Measurements from ENCODE around the gene FNTB. TPM values are rescaled to one million over a fixed set of nuclear protein-coding genes. Genes with fewer than 3 reads are reported as not detected.

The FNTB gene
- total RNA-seq, 1 donor from 2014 or later, result 18.0 TPM

GRCh38 chr14:65015391-65015790 lies 28.7 kb downstream of the FNTB start:
- no peak for DNase-seq (ENCODE audit: low read depth)
- peaks cover 2% of the 10 kb centered on the region for H3K36me3 ChIP-seq (ENCODE audit: control insufficient read depth, insufficient read depth, low read length)
- no peaks in the 10 kb centered on the region for H3K27me3 ChIP-seq (ENCODE audit: control insufficient read depth, insufficient read depth, low read length)
- no peak overlapping the region for H3K4me3 ChIP-seq (ENCODE audit: low read depth, low read length)
- TF ChIP-seq CTCF (IDR thresholded peaks at IDR 0.05; ENCODE audit: insufficient read depth, low read length, poor library complexity, severe bottlenecking), result no peak

- no peak for DNase-seq (ENCODE audit: low read depth)
- Histone ChIP-seq H3K4me3 (ENCODE audit: low read depth, low read length) (no peak overlapping the region), H3K36me3 (ENCODE audit: control insufficient read depth, insufficient read depth, low read length) (peaks cover 2% of the 10 kb centered on the region), H3K27me3 (ENCODE audit: control insufficient read depth, insufficient read depth, low read length) (no peaks in the 10 kb centered on the region)
- TF ChIP-seq CTCF (IDR thresholded peaks at IDR 0.05; ENCODE audit: insufficient read depth, low read length, poor library complexity, severe bottlenecking), result no peak
Observed at GRCh38 chr14:65016471-65016870, 29.8 kb downstream of the FNTB start.

- peaks cover 2% of the 10 kb centered on the region for H3K36me3 ChIP-seq (ENCODE audit: control insufficient read depth, insufficient read depth, low read length)
- TF ChIP-seq CTCF (IDR thresholded peaks at IDR 0.05; ENCODE audit: insufficient read depth, low read length, poor library complexity, severe bottlenecking), result peak; percentile 61
- no peak overlapping the region for H3K4me3 ChIP-seq (ENCODE audit: low read depth, low read length)
- peak; percentile 47 for DNase-seq (ENCODE audit: low read depth)
- no peaks in the 10 kb centered on the region for H3K27me3 ChIP-seq (ENCODE audit: control insufficient read depth, insufficient read depth, low read length)
Observed at GRCh38 chr14:65019944-65020566, 33.4 kb downstream of the FNTB start.

GRCh38 chr14:65024957-65025356 lies 38.3 kb downstream of the FNTB start:
- no peak for TF ChIP-seq CTCF (IDR thresholded peaks at IDR 0.05; ENCODE audit: insufficient read depth, low read length, poor library complexity, severe bottlenecking)
- no peaks in the 10 kb centered on the region for H3K27me3 ChIP-seq (ENCODE audit: control insufficient read depth, insufficient read depth, low read length)
- H3K36me3 ChIP-seq (ENCODE audit: control insufficient read depth, insufficient read depth, low read length), result no peaks in the 10 kb centered on the region
- H3K4me3 ChIP-seq (ENCODE audit: low read depth, low read length), result no peak overlapping the region
- DNase-seq (ENCODE audit: low read depth), result no peak

GRCh38 chr14:65025818-65026217 lies 39.1 kb downstream of the FNTB start:
- Histone ChIP-seq H3K27me3 (ENCODE audit: control insufficient read depth, insufficient read depth, low read length) (no peaks in the 10 kb centered on the region), H3K4me3 (ENCODE audit: low read depth, low read length) (no peak overlapping the region), H3K36me3 (ENCODE audit: control insufficient read depth, insufficient read depth, low read length) (no peaks in the 10 kb centered on the region)
- no peak for TF ChIP-seq CTCF (IDR thresholded peaks at IDR 0.05; ENCODE audit: insufficient read depth, low read length, poor library complexity, severe bottlenecking)
- DNase-seq (ENCODE audit: low read depth), result no peak

- Histone ChIP-seq H3K36me3 (ENCODE audit: control insufficient read depth, insufficient read depth, low read length) (no peaks in the 10 kb centered on the region), H3K4me3 (ENCODE audit: low read depth, low read length) (no peak overlapping the region), H3K27me3 (ENCODE audit: control insufficient read depth, insufficient read depth, low read length) (no peaks in the 10 kb centered on the region)
- no peak for TF ChIP-seq CTCF (IDR thresholded peaks at IDR 0.05; ENCODE audit: insufficient read depth, low read length, poor library complexity, severe bottlenecking)
- DNase-seq (ENCODE audit: low read depth), result no peak
Observed at GRCh38 chr14:65026526-65026925, 39.8 kb downstream of the FNTB start.

Data from kidney epithelial cell (primary cell).